Breast epithelium (tissue), 4 donors: ENCODE data around the gene OR51Q1. TPM values are rescaled to one million over a fixed set of nuclear protein-coding genes. Genes with fewer than 3 reads are reported as not detected.

Experiments
- DNase-seq, 2 donors: peaks; one replicate each; pipeline ENCODE4 v3.0.0-alpha.2; 2019; ENCODE audit warnings: low spot score in 2 of 2
- H3K27ac ChIP-seq, 2 donors: fragments of 200-600 bp; sonication (generic) in 1 of 2; one replicate each; pipeline ENCODE4 v1.5.1; 2016 to 2019; ENCODE audit warnings: mild to moderate bottlenecking in 1 of 2
- H3K27me3 ChIP-seq, 2 donors: fragments of 200-600 bp; sonication (generic) in 1 of 2; one replicate each; pipeline versions ENCODE4 v1.5.1 to v1.6.0; 2017 to 2019; ENCODE audit warnings: control low read depth in 1 of 2, mild to moderate bottlenecking in 1 of 2
- H3K36me3 ChIP-seq: fragments of 200-600 bp; one replicate; pipeline ENCODE4 v1.5.1; 2019
- H3K4me1 ChIP-seq, 2 donors: fragments of 200-600 bp; sonication (generic); one replicate each; pipeline ENCODE4 v1.5.1; 2016 to 2019; ENCODE audit warnings: control low read depth in 1 of 2
- H3K4me3 ChIP-seq, 3 donors: fragments of 200-600 bp; sonication (generic); 1 replicate in 2 of 3; 2 replicates in 1 of 3; pipeline ENCODE4 v1.5.1; 2016 to 2019; ENCODE audit warnings: mild to moderate bottlenecking in 3 of 3, moderate library complexity in 2 of 3
- H3K9me3 ChIP-seq, 2 donors: fragments of 200-600 bp; sonication (generic) in 1 of 2; one replicate each; pipeline ENCODE4 v1.5.1; 2016 to 2019; ENCODE audit warnings: control low read depth in 1 of 2
- POLR2A ChIP-seq: fragments of 450-650 bp; IDR thresholded peaks from one replicate; pipeline ENCODE4 v1.6.1; 2016; ENCODE audit warnings: antibody characterized with exemption, mild to moderate bottlenecking, moderate library complexity
- POLR2AphosphoS5 ChIP-seq, 3 donors: sonication (generic); formaldehyde crosslinking; IDR thresholded peaks; one replicate each; pipeline ENCODE4 v1.6.1; 2017; ENCODE audit warnings: antibody characterized with exemption in 3 of 3
- intact Hi-C: fragments of 100-400 bp; cut with DNase I; formaldehyde crosslinking; loops from one replicate; pipeline ENCODE4 v1.15.1; 2023; ENCODE audit warnings: low total_unique reads
- total RNA-seq, 3 donors: library from RNA; depleted of rRNA; stranded (reverse); fragments of >200 nt; gene quantifications; one replicate each; pipeline ENCODE4 v1.1.0, GENCODE V29; 2016
- TF ChIP-seq, protein P1 (sequence below), 3 donors: fragments of 450-650 bp; IDR thresholded peaks; one replicate each; pipeline ENCODE4 v1.5.1; 2016 to 2017; ENCODE audit warnings: antibody characterized with exemption in 3 of 3, mild to moderate bottlenecking in 3 of 3, moderate library complexity in 3 of 3

OR51Q1 gene
- total RNA-seq, 3 donors from 2014 or later = not detected

DNA sequence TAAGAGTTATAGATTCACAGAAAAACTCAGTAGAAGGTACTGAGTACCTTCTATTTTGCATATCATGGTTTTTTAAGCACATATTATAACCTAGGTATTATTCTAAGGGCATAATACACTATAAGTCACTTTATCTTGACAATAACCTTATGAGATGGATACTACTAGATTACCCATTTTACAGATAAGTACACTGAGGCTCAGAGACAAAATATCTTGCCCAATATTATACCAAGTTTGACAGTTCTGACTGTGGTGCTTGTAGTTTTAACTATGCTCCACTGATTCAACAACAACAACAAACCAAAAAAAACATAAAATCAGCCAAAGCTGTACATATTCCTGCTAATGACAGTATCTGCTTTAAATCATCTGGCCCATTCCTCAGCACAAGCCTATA lies 27.8 kb upstream of the OR51Q1 start:
- intact Hi-C loops = no loop called here
- Histone ChIP-seq H3K36me3 (no peaks in the 10 kb centered on the region), H3K9me3 (no peaks in the 10 kb centered on the region), H3K4me1 (no peaks in the 10 kb centered on the region), H3K27ac (no peak overlapping the region), H3K27me3 (no peaks in the 10 kb centered on the region), H3K4me3 (no peak overlapping the region)
- TF ChIP-seq POLR2AphosphoS5 (IDR thresholded peaks at IDR 0.05) (no peak), POLR2A (no peak)
- TF ChIP-seq, protein P1, sequence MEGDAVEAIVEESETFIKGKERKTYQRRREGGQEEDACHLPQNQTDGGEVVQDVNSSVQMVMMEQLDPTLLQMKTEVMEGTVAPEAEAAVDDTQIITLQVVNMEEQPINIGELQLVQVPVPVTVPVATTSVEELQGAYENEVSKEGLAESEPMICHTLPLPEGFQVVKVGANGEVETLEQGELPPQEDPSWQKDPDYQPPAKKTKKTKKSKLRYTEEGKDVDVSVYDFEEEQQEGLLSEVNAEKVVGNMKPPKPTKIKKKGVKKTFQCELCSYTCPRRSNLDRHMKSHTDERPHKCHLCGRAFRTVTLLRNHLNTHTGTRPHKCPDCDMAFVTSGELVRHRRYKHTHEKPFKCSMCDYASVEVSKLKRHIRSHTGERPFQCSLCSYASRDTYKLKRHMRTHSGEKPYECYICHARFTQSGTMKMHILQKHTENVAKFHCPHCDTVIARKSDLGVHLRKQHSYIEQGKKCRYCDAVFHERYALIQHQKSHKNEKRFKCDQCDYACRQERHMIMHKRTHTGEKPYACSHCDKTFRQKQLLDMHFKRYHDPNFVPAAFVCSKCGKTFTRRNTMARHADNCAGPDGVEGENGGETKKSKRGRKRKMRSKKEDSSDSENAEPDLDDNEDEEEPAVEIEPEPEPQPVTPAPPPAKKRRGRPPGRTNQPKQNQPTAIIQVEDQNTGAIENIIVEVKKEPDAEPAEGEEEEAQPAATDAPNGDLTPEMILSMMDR (IDR thresholded peaks at IDR 0.05) = no peak
- DNase-seq = no peak

DNA sequence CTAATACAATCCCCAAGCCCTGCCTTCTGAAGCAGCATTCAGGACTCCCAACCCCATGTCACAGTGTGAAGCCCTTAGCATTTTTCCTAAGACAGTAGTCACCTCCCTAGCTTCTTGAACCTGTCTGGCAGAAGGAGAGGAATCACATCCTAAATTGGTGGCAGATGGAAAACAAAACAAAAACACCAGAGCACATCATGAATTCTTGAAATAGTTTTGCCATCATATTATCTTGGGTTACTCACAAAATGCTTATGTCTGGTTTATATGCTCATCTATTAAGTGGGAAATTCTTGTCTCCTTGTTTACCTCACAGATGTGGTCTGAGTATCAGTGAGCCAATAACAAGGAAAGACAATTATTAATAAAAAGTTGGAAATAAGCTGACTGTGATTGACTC lies 23.0 kb upstream of the OR51Q1 start:
- TF ChIP-seq POLR2A (no peak), POLR2AphosphoS5 (IDR thresholded peaks at IDR 0.05) (no peak)
- TF ChIP-seq, protein P1 (IDR thresholded peaks at IDR 0.05) = no peak
- no peak for DNase-seq
- Histone ChIP-seq H3K27me3 (no peaks in the 10 kb centered on the region), H3K9me3 (no peaks in the 10 kb centered on the region), H3K27ac (no peak overlapping the region), H3K4me1 (no peaks in the 10 kb centered on the region), H3K4me3 (no peak overlapping the region), H3K36me3 (no peaks in the 10 kb centered on the region)
- intact Hi-C loops = no loop called here

DNA sequence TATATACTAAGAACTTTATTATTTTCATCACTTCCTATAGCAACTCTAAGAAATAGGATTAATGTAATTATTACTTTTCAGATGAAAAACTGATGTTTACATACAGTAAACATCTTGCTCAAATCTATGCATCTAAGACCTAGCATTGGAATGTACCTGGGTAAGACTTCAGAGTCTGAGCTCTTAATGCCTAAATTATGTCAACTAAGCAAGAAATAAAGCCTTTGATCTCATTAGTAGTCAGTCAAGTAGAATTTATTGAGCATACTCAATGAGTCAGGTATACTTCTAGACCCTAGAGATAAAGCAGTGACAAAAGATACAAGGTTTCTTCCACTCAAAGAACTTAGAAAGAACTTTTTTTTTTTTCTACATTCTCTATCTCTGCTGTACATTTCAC lies 16.7 kb upstream of the OR51Q1 start:
- TF ChIP-seq POLR2A = no peak
- TF ChIP-seq, protein P1 (IDR thresholded peaks at IDR 0.05) = no peak
- TF ChIP-seq POLR2AphosphoS5 (IDR thresholded peaks at IDR 0.05) = no peak
- intact Hi-C loops = no loop called here

DNA sequence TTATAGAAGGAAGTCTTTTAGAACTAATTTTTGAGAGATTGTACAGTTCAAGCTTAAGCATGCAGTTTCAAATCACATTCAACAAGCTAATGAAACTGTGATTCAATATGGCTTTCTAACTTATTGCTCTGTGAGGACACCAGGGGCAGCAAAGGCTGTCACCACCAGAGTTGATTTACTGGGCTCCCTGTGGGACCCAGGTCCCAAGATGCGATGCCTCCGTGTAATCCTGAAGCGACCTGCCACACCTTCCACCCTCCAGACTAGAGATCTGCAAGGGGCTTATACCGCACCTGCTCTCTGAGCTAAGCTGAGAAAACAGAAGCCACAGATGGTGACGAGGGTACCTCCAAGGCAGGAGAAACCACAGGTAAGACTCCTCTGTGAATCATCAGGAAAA lies 918 bp upstream of the OR51Q1 start:
- DNase-seq = no peak
- Histone ChIP-seq H3K27me3 (no peaks in the 10 kb centered on the region), H3K36me3 (no peaks in the 10 kb centered on the region), H3K4me1 (no peaks in the 10 kb centered on the region), H3K27ac (no peak overlapping the region), H3K4me3 (no peak overlapping the region), H3K9me3 (no peaks in the 10 kb centered on the region)
- TF ChIP-seq POLR2AphosphoS5 (IDR thresholded peaks at IDR 0.05) = no peak
- no peak for TF ChIP-seq POLR2A
- TF ChIP-seq, protein P1 (IDR thresholded peaks at IDR 0.05) = no peak
- intact Hi-C loops = no loop called here

More for the DNA sequence above, 16.7 kb upstream of the OR51Q1 start:
- DNase-seq = no peak
- no peaks in the 10 kb centered on the region for H3K27me3 ChIP-seq
- H3K4me1 ChIP-seq = no peaks in the 10 kb centered on the region
- no peaks in the 10 kb centered on the region for H3K36me3 ChIP-seq
- no peak overlapping the region for H3K4me3 ChIP-seq
- no peak overlapping the region for H3K27ac ChIP-seq
- H3K9me3 ChIP-seq = no peaks in the 10 kb centered on the region

DNA sequence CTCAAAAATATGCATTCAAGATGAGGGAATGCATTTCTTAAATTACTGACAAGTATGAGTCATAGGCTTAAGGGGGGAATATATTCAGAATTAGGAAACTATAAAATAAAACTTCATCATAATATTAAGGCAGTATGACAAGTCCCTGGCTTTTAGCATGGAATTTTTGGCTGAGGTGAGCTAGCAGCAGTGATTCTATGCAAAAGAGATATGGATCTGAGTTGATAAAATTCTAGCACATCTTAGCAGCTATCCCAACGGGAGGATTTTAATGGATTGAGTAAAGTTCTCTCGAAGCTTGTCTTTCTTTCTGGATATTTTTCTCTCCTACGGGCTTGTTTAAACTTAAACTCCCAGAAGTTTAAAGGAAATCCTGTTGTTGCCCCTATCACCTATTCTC lies 1.2 kb downstream of the OR51Q1 start:
- Histone ChIP-seq H3K9me3 (no peaks in the 10 kb centered on the region), H3K27me3 (no peaks in the 10 kb centered on the region), H3K4me1 (no peaks in the 10 kb centered on the region), H3K27ac (no peak overlapping the region), H3K4me3 (no peak overlapping the region), H3K36me3 (no peaks in the 10 kb centered on the region)
- no peak for TF ChIP-seq POLR2AphosphoS5 (IDR thresholded peaks at IDR 0.05)
- TF ChIP-seq, protein P1 (IDR thresholded peaks at IDR 0.05) = no peak
- no peak for TF ChIP-seq POLR2A
- DNase-seq = no peak
- intact Hi-C loops = no loop called here
